Measurements from ENCODE around the gene PCNT. TPM values are rescaled to one million over a fixed set of nuclear protein-coding genes. Genes with fewer than 3 reads are reported as not detected.
"Not testable (repeated sequence)": the region's sequence is repeated elsewhere in the genome, so short reads cannot be mapped to it uniquely, and the experiment has no call there.

The PCNT gene
- total and polyA plus RNA-seq, 2 of the 8 experiments (the other 6 are each of a cell fraction or from before 2014, with no cell fraction given) = 9.9 to 45.1 TPM

DNA sequence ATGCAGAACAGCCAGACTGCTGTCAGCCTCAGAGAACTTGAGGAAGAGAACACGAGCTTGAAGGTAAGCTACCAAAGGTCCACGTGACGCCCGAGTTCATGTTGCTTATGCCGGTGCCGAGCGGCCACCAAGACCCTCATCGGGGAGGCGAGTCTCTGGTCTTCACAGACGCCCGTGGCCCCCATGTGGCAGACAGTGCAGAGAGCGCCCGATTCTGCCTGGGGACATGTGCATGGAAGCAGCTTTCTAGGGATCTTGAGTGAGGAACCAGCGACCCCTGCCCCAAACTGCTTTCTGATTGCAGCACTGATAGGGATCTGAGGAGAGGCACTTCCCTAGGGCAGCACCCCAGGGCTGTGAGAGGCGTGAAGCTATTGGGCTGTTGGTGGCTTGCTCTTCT lies 78.5 kb downstream of the PCNT start (continued):
- TF ChIP-seq ATF2 (IDR thresholded peaks at IDR 0.05; ENCODE audit: low read length) = no peak

GRCh38 chr21:46403234-46403811 lies 79.4 kb downstream of the PCNT start:
- POLR2A ChIA-PET (ENCODE audit: partially characterized antibody) = not testable (repeated sequence)
- WGBS, 2 experiments (ENCODE audit: extremely low coverage in 1 of 2, insufficient coverage in 1 of 2, insufficient read length in 1 of 2, insufficient replicate concordance in 2 of 2, low coverage in 1 of 2, low lambda C conversion rate in 2 of 2, missing lambda C conversion rate in 1 of 2) = 96% methylated on average over 47 of the region's 47 CpGs; no CpG with 5 or more reads in 1 of the 2 experiments

More at GRCh38 chr21:46403234-46403811, 79.4 kb downstream of the PCNT start:
- H3K56ac ChIP-seq (replicated peaks; ENCODE audit: insufficient read length, low read depth, low read length); H2BK15ac ChIP-seq (ENCODE audit: low read length); H2AK5ac ChIP-seq (ENCODE audit: low read depth, low read length); H2BK12ac ChIP-seq (ENCODE audit: low read depth, low read length); H3K4me2 ChIP-seq (ENCODE audit: insufficient read depth in 1 of 2, low read depth in 2 of 2, low read length in 2 of 2); H3K4ac ChIP-seq (replicated peaks; ENCODE audit: insufficient read length, low read depth, low read length); H3K23me2 ChIP-seq (ENCODE audit: low read depth, low read length); DNase-seq (ENCODE audit: low read depth in 1 of 2, low spot score in 2 of 2); H3K79me1 ChIP-seq (ENCODE audit: low read depth, low read length); H2BK20ac ChIP-seq (ENCODE audit: low read length); H3K4me3 ChIP-seq (ENCODE audit: extremely low read depth in 1 of 4, insufficient read depth in 2 of 4, low read depth in 3 of 4, low read length in 4 of 4); H3K27ac ChIP-seq (ENCODE audit: low read depth, low read length); H3K14ac ChIP-seq (ENCODE audit: insufficient read length); H3K23ac ChIP-seq (ENCODE audit: insufficient read length); H3K27me3 ChIP-seq (replicated peaks in 1 of 4; ENCODE audit: control insufficient read depth in 3 of 4, extremely low read depth in 1 of 4, insufficient read depth in 3 of 4, low read length in 3 of 4); H3K9ac ChIP-seq (replicated peaks in 1 of 4; ENCODE audit: extremely low read depth in 1 of 4, low read depth in 3 of 4, low read length in 3 of 4); H2AFZ ChIP-seq (ENCODE audit: low read length); H4K5ac ChIP-seq (ENCODE audit: insufficient read length, low read depth, low read length); H3K9me3 ChIP-seq (ENCODE audit: insufficient read depth in 2 of 2, low read depth in 1 of 2, low read length in 1 of 2); H3K4me1 ChIP-seq (replicated peaks in 1 of 4; ENCODE audit: control insufficient read depth in 3 of 4, insufficient read depth in 4 of 4, low read length in 3 of 4); H4K20me1 ChIP-seq (replicated peaks in 1 of 2; ENCODE audit: control insufficient read depth in 1 of 2, insufficient read depth in 2 of 2, low read length in 2 of 2); H4K91ac ChIP-seq (replicated peaks; ENCODE audit: insufficient read length, low read length); H4K8ac ChIP-seq (ENCODE audit: extremely low read depth, insufficient read depth, low read length); FAIRE-seq; H2BK120ac ChIP-seq (replicated peaks; ENCODE audit: low read depth, low read length); CTCF ChIA-PET (ENCODE audit: partially characterized antibody); H3K79me2 ChIP-seq (ENCODE audit: control insufficient read depth in 1 of 2, insufficient read depth in 2 of 2, low read length in 2 of 2); H3K18ac ChIP-seq (ENCODE audit: extremely low read depth, low read length); H2BK5ac ChIP-seq (ENCODE audit: low read depth, low read length): not testable (repeated sequence)
- peaks cover 8 to 36% (median 12%) of the 10 kb centered on the region in 4 experiments; a peak in 7 of 8 replicates for H3K36me3 ChIP-seq (ENCODE audit: control insufficient read depth in 2 of 4, insufficient read depth in 4 of 4, low read length in 3 of 4)
